ENCODE results near the gene TOMM6.
"Not testable (repeated sequence)": the region's sequence is repeated elsewhere in the genome, so short reads cannot be mapped to it uniquely, and the experiment has no call there.

GRCh38 chr6:41811946-41812345 is 24.5 kb downstream of the TOMM6 start:
- not testable (repeated sequence) for TF ChIP-seq RAD21 (conservative IDR thresholded peaks at IDR 0.05); EP300 (conservative IDR thresholded peaks at IDR 0.05; ENCODE audit: poor library complexity, severe bottlenecking); POLR2AphosphoS5 (IDR thresholded peaks at IDR 0.05); CTCF (IDR thresholded peaks at IDR 0.05; ENCODE audit: poor library complexity, severe bottlenecking); REST (IDR thresholded peaks at IDR 0.05; ENCODE audit: borderline replicate concordance); EZH2 (IDR thresholded peaks at IDR 0.05; ENCODE audit: borderline replicate concordance, insufficient read depth, low read length, poor library complexity, severe bottlenecking); SMC3 (conservative IDR thresholded peaks at IDR 0.05; ENCODE audit: poor library complexity)
